KOPT-K1 (cell line): Measurements from ENCODE around the gene ECPAS.

ENCODE experiments used
- H3K27ac ChIP-seq: fragments of 200-600 bp; sonication (generic); 2 replicates; pipeline ENCODE4 v1.5.1; 2016; ENCODE audit warnings: antibody characterized with exemption, mild to moderate bottlenecking, low read depth, low read length; ENCODE audit not compliant: poor library complexity, severe bottlenecking
- H3K36me3 ChIP-seq: fragments of 200-600 bp; sonication (generic); 2 replicates; pipeline ENCODE4 v1.5.1; 2017; ENCODE audit warnings: antibody characterized with exemption, mild to moderate bottlenecking, low read length, moderate library complexity; ENCODE audit not compliant: insufficient read depth
- H3K9me3 ChIP-seq: fragments of 200-600 bp; sonication (generic); 2 replicates; pipeline ENCODE4 v1.5.1; 2017; ENCODE audit warnings: antibody characterized with exemption, low read length, mild to moderate bottlenecking; ENCODE audit not compliant: insufficient read depth, poor library complexity, severe bottlenecking

ECPAS gene

DNA sequence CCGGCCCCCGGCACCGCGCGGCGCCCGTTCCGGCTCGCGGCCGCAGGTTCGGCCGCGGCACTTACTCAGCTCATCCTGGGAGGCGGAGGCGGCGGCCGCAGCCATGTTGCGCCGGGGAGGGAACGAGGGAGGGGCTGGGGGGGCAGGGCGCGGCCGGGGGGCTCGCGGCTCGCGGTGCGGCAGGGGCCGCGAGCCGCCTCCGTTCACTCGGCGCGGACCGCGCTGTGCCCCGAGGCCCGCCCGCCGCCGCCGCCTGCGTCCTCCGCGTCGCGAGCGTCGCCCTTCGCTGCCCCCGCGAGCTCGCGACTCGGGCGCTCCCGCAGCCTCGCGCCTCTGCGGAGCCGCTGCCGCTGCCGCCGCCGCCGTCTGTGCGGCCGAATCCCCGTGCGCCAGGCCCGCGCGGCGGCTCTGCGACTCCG, 735 bp downstream of the ECPAS start:
- Histone ChIP-seq H3K27ac (peak overlapping the region; percentile 74), H3K36me3 (no peaks in the 10 kb centered on the region), H3K9me3 (no peaks in the 10 kb centered on the region)

DNA sequence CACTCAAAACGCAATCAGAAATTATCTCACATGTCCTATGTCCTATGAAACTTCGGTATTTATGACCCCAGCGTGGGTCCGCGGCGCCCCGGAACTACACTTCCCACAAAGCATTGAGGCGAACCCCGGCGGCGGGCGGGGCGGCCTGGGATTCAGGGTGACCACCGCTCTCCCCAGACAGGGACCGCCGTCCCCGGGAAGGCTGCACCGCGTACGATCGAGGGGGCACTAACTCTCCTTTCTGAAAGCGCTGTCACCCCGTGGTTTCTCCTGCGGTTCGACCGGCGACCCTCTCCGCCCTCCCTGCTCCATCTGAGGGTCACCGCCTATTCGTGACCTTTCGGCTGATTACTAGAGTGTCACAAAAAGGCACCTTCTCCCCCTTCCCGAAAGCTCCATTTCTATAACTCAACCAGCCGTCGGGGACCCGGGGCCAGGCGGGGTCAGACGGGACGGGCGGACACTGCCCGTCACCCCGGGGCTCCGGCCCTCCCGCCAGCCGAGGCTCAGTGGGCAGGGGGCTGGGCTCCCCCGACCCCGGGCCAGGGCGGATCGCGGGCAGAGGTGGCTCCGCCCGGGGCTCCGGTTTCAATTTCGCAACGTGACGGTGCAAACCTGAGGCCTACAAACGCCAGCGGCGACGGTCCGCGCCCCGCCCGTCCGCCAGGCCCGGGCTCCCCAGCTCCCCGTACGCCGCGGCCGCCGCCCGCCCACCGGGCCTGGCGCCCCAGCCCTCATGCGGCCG, 1.3 kb downstream of the ECPAS start:
- Histone ChIP-seq H3K36me3 (no peaks in the 10 kb centered on the region), H3K9me3 (no peaks in the 10 kb centered on the region), H3K27ac (peak overlapping the region; percentile 74)

DNA sequence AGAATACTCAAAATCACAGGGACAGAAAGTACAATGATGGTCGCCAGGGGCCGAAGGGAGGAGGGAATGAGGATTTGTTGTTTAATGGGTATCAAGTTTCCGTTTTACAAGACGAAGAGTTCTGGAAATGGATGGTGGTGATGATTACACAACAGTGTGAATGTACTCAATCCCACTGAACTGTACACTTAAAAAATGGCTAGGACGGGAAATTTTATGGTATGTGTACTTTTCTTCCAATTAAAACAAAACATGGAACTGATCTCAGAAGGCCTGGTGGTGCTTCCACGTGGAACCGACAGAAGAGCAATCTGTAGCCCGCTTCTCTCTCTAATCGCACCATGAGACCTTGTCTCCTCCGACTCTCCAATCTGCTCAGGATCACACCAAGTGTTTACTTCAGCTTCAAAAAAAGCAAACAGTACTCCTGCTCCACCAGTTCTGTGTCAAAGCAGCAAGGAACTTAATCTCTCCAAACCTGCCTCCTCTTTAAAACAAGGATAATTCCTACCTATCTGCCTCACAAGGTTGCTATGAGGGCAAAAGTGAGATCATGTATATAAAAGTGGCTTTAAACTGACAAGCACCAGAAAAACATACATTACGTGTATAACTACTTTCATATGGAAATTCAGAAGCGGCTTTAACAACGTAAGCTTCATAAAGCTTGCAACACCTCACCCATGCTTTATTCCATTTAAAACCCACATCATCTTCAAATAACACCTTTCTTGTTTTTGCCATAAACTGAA, 2.1 kb downstream of the ECPAS start:
- Histone ChIP-seq H3K36me3 (no peaks in the 10 kb centered on the region), H3K9me3 (no peaks in the 10 kb centered on the region), H3K27ac (no peak overlapping the region)

DNA sequence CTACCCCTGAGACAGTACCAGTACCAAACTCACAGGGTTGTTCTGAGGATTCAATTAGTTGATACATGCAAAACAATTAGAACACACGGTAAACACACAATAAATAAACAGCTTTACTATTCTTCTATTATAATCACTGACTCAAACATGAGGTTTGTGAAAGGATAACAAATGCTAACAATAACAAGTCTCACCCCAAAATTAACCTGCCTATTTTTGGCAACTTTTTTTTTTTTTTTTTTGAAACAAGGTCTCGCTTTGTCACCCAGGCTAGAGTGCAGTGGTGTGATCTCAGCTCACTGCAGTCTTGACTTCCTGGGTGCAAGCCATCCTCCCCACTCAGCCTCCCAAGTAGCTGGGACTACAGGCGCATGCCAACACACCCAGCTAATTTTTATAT, 6.5 kb downstream of the ECPAS start:
- Histone ChIP-seq H3K36me3 (no peaks in the 10 kb centered on the region), H3K9me3 (no peaks in the 10 kb centered on the region), H3K27ac (no peak overlapping the region)

DNA sequence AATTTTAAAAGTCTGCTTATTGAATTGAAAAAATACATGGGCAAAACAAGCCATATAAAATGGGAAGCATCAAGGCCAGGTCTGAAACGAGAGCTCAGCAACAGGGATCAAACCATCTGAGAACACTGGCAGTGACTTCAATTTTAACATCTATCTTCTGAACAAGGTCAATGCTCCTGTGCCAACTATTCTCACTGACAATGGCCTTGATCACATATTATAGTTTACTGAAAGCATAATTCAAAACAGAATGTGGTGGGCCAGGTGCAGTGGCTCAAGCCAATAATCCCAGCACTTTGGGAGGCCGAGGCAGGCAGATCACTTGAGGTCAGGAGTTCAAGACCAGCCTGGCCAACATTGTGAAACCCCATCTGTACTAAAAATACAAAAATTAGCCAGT, 9.0 kb downstream of the ECPAS start:
- no peaks in the 10 kb centered on the region for H3K9me3 ChIP-seq
- no peak overlapping the region for H3K27ac ChIP-seq
- no peaks in the 10 kb centered on the region for H3K36me3 ChIP-seq

DNA sequence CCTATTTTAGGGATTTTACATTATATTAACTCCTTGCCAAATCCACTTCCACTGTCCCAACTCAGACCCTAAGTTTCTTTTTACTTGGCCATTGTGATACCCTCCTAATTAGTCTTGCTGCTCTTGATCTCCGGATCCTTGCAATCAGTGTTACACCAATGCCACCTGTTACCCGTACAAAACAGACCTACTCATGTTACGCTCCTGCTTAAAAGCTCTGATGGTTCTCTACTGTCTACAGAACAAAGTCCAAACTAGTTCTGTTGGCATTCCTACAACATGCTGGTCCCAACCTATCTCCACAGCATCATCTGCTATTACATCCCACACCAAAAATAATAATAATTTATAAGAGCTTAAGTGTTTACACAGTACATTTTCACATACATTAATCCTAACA, 9.8 kb downstream of the ECPAS start:
- Histone ChIP-seq H3K9me3 (no peaks in the 10 kb centered on the region), H3K36me3 (no peaks in the 10 kb centered on the region), H3K27ac (no peak overlapping the region)

DNA sequence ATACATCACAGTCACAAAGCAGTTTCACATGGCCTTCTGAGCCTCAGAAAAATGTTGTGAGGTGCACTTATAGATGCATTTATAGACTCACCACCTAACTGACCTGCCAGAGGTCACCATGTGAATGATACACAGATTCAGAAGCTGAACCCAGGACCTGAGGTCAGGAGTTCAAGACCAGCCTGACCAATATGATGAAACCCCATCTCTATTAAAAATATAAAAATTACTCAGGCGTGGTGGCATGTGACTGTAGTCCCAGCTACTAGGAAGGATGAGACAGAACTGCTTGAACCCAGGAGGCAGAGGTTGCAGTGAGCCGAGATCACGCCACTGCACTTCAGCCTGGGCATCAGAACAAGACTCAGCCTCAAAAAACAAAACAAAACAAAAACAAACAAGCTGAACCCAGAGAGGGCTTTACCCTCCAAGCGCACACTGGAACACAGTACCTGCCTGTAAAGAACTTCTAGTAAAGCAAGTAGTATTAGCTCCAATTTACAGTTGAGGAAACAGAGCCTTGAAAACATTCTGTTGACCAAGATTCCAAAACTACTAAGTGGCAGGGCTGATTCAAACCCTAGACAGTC, 16.3 kb downstream of the ECPAS start:
- Histone ChIP-seq H3K27ac (no peak overlapping the region), H3K36me3 (no peaks in the 10 kb centered on the region)

DNA sequence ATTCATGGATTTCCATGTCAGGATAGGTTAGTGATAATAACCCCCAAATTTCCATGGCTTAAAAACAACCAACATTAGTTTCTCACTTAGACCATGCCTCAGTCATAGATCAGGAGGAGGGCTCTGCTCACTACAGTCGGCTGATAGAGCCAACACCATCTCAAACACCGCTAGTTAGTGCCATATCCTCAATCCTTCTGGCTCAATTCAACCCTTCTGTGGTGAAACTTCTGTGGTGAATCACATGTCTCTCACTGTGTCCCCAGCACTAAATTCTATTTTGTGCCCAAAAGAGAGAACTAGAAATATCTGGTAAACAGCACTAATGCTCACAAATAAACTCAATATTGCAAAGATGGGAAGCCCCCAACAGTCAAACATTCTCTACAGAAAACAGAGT, 21.1 kb downstream of the ECPAS start:
- Histone ChIP-seq H3K9me3 (peaks cover 21% of the 10 kb centered on the region), H3K27ac (no peak overlapping the region), H3K36me3 (no peaks in the 10 kb centered on the region; the same call in 1 of the 2 replicates)

More for the DNA sequence above, 16.3 kb downstream of the ECPAS start:
- peaks cover 6% of the 10 kb centered on the region for H3K9me3 ChIP-seq

DNA sequence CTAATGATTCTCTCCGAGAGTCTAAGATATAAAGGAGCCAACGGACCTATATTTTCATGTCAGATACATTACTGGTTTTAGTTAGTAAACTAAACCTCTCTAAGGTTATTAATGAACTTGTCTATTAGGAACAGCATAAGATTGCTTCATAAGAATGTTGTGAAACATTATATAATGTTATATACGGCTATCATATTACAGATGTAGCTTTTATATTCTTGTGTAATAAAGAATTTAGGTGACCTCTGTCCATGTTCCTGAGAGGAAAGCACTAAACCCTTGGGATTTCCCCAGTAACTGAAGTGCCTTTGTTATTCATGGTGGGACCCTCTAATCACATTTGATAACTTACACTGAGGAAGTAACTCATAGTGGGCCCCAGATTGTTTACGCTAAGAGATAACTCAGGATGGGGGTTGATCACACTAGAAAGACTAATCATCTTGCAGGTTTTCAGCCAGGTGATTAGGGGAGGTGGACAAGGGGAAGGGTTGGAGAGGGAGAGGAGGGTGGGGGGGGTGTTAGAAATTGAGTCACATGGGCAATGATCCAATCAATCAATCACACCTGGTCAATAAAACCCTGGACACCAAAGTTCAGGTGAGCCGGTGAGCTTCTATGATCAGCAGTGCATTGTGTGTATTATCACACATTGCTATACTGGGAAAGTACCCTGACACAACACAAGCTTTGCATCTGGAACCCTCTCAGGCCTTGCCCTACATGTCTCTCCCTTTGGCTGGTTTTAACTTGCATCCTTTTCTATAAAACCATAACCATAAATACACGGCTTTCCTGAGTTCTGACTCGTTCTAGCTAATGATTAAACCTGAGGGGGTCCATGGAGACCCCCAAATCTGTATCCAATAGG, 25.8 kb downstream of the ECPAS start:
- Histone ChIP-seq H3K36me3 (no peaks in the 10 kb centered on the region; the same call in 1 of the 2 replicates), H3K9me3 (peaks cover 19% of the 10 kb centered on the region), H3K27ac (no peak overlapping the region)

DNA sequence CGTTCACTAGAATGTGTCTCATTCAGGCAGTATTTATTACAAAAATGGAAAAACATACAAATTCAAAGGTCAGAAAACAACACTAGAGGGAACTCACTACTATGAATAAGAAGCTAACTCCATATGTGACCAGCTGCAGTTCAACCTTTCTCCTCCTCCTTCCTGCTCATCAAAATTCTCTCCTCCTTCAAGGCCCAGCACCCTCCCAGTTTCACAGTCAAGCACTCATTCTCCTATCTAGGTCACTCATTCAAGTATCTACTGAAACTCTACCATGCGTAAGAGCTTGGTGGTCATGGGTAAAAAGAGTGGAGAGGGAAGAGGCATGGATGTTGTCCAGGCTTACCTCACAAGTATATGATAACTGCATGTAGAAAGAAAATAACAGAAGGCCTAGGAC, 27.7 kb downstream of the ECPAS start:
- Histone ChIP-seq H3K36me3 (peaks cover 4% of the 10 kb centered on the region; the same call in 1 of the 2 replicates), H3K9me3 (peaks cover 2% of the 10 kb centered on the region), H3K27ac (no peak overlapping the region)

DNA sequence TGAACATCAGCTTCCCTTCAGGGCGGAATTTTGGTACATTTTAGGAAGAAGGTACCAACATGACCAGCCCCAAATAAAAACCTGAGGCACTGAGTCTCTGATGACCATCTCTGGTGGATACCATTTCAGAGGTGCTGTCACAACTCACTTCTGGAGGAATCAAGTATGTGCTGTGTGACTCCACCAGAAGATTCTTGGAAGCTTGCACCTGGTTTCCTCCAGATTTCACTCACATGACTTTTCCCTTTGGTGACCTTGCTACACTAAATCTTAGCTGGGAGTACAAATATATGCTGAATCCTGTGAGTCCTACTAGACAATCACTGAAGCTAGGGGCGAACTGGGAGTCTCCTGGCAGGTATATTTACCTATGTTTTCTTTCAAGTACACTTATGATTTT, 28.5 kb downstream of the ECPAS start:
- no peak overlapping the region for H3K27ac ChIP-seq
- H3K36me3 ChIP-seq: peaks cover 4% of the 10 kb centered on the region; the same call in 1 of the 2 replicates
- H3K9me3 ChIP-seq: no peaks in the 10 kb centered on the region

DNA sequence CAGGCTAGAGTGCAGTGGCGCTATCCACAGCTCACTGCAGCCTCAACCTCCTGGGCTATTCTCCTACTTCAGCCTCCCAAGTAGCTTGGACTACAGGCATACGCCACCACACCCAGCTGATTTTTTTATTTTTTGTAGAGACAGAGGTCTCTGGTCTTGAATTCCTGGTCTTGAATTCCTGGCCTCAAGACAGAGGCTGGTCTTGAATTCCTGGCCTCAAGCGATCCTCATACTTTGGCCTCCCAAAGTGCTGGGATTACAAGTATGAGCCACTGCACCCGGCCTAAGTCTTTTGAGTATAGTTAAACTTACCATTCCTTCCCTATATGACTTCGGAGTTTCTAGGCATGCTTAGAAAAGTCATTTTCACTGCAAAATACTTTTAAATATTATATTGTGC, 29.4 kb downstream of the ECPAS start:
- Histone ChIP-seq H3K27ac (no peak overlapping the region), H3K36me3 (peaks cover 12% of the 10 kb centered on the region; the same call in 1 of the 2 replicates), H3K9me3 (no peaks in the 10 kb centered on the region)

DNA sequence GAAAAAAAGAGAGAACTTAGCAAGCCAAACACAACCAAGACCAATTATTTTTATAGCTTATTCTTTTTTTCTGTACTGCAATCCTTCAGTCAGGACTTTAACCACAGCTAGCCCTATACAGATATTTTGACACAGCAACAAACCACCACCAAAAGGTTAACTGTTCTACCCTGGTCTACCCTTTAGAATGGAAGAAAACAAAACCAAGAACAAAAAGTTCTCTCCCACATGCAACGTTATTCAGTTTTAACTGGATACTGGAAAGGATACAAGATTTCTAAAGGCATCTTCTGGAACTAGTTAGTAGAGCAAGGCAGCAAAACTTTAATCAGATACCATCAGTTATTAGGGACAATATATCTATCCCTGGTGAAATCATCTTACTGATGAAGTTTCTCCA, 32.6 kb downstream of the ECPAS start:
- Histone ChIP-seq H3K36me3 (peaks cover 14% of the 10 kb centered on the region; the same call in 1 of the 2 replicates), H3K27ac (no peak overlapping the region), H3K9me3 (no peaks in the 10 kb centered on the region)

DNA sequence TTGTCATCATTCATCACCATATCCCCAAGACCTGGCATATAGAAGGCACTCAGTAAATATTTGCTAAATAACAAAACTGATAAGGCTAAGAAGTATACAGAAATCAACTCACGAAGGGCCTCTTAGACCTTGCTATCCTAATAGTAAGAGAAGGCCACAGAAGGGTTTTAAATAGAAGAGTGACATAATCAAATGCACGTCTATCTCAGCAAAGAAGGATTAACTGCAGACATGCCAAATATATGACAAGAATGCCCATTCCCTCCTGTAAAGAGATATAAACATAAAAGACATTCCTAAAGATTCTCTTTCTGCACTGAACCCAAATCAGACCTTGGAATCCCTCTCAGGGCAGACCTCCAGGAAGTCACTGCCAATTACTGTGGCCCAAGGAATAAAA, 34.1 kb downstream of the ECPAS start:
- no peak overlapping the region for H3K27ac ChIP-seq
- peaks cover 14% of the 10 kb centered on the region; the same call in 1 of the 2 replicates for H3K36me3 ChIP-seq
- no peaks in the 10 kb centered on the region for H3K9me3 ChIP-seq
